Hepatocyte (in vitro differentiated cells): ENCODE results near the gene NTHL1.

Source experiments
- CTCF ChIP-seq: fragments of 200-600 bp; sonication (generic); IDR thresholded peaks from 2 replicates; pipeline ENCODE4 v1.5.1; 2016; ENCODE audit warnings: antibody characterized with exemption, mild to moderate bottlenecking; ENCODE audit not compliant: poor library complexity
- EZH2 ChIP-seq: fragments of 200-600 bp; sonication (generic); IDR thresholded peaks from 2 replicates; pipeline ENCODE4 v1.6.1; 2016; ENCODE audit warnings: antibody characterized with exemption, mild to moderate bottlenecking, borderline replicate concordance
- EZH2phosphoT487 ChIP-seq: fragments of 200-600 bp; sonication (generic); IDR thresholded peaks from one replicate; pipeline ENCODE4 v1.6.1; 2018; ENCODE audit warnings: antibody characterized with exemption, mild to moderate bottlenecking, low read depth, moderate library complexity; ENCODE audit not compliant: unreplicated experiment, severe bottlenecking

GRCh38 chr16:2079991-2080390, 32.4 kb upstream of the NTHL1 start:
- TF ChIP-seq CTCF, result no peak
- no peak for TF ChIP-seq EZH2
- TF ChIP-seq EZH2phosphoT487, result no peak
